Sigmoid colon (tissue), 4 donors: ENCODE results near the gene HDGFL2.

Source experiments
- EP300 ChIP-seq, 4 donors: sonication (generic); formaldehyde crosslinking; IDR thresholded peaks; one replicate each; pipeline ENCODE4 v1.6.1; 2017; ENCODE audit warnings: antibody characterized with exemption in 4 of 4
- TF ChIP-seq, protein P1 (sequence below), 4 experiments: fragments of 450-650 bp in 3 of 4; fragments of 200-600 bp in 1 of 4; IDR thresholded peaks; one replicate each; pipeline ENCODE4 v1.5.1; 2016 to 2019; ENCODE audit warnings: antibody characterized with exemption in 4 of 4, mild to moderate bottlenecking in 3 of 4, moderate library complexity in 2 of 4

- TF ChIP-seq EP300 (IDR thresholded peaks at IDR 0.05) = no peak
- TF ChIP-seq, protein P1, sequence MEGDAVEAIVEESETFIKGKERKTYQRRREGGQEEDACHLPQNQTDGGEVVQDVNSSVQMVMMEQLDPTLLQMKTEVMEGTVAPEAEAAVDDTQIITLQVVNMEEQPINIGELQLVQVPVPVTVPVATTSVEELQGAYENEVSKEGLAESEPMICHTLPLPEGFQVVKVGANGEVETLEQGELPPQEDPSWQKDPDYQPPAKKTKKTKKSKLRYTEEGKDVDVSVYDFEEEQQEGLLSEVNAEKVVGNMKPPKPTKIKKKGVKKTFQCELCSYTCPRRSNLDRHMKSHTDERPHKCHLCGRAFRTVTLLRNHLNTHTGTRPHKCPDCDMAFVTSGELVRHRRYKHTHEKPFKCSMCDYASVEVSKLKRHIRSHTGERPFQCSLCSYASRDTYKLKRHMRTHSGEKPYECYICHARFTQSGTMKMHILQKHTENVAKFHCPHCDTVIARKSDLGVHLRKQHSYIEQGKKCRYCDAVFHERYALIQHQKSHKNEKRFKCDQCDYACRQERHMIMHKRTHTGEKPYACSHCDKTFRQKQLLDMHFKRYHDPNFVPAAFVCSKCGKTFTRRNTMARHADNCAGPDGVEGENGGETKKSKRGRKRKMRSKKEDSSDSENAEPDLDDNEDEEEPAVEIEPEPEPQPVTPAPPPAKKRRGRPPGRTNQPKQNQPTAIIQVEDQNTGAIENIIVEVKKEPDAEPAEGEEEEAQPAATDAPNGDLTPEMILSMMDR (IDR thresholded peaks at IDR 0.05) = no peak
Observed at GRCh38 chr19:4464815-4465581, 7.1 kb upstream of the HDGFL2 start.
